Activated T-cell treated with anti-CD3 and anti-CD28 coated beads for 24 hours (primary cell): ENCODE results near the gene GRID1.

ENCODE experiments used
- DNase-seq: peaks from one replicate; pipeline ENCODE4 v3.0.0-alpha.2; 2020; ENCODE audit warnings: low read depth

The GRID1 gene

DNA sequence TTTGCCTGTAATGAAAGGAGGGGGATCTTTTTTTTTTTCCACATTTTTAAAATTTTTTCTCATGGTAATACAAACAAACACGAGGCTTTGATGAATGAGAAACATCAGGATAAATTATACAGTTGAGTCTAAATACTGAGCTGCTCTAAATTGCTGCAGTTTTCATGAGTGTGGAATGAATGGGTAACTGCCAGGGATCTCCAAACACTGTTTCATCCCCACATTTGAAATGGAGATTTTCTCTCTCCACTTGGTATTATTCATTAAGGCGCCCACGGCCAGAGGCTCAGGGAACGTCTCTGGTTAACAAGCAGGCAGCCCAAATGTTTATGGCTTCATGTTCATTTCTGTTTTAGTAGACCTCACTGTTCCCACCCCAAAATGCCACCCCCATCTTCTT is 717.1 kb downstream of the GRID1 start:
- DNase-seq: no peak

DNA sequence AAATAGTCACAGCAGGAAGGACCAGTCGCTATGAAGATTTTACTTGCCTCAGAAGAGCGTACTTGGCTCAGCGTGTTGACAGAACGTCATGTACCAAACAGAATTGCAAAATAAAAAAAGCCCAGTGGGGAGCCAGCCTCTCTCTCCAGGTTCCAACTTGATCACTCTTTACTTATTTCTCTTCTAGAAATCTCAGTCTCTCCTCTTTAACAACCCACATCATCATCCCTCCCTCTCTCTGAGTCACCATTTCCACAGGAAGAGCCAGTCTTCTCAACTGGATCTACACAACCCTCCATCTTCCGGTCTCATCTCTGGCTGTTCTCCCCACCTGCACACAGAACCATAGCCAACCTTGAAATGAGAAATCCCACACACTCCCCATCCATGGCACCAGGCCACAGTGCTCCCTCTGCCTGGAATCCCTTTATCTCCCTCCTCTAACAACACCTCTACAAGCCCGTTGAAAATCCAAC is 718.3 kb downstream of the GRID1 start:
- no peak for DNase-seq

DNA sequence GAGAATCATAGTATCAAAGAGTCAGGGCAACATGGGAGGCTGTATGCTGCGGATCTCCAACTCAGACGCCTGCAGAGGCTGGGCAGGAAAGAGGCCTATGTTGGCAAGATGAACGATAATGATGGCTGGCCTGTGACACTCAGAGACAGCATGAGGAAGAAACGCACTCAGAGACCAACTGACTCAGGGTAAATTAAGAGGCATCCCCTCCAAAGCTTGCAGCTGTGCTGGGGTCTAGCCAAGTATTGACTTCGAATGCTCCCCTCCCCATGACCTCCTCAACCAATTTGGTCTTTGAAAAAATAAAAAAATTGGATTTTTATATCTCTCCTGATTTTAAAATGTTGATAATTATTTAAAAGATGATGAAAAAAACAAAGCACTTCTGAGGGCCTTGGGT is 718.9 kb downstream of the GRID1 start:
- DNase-seq: no peak

DNA sequence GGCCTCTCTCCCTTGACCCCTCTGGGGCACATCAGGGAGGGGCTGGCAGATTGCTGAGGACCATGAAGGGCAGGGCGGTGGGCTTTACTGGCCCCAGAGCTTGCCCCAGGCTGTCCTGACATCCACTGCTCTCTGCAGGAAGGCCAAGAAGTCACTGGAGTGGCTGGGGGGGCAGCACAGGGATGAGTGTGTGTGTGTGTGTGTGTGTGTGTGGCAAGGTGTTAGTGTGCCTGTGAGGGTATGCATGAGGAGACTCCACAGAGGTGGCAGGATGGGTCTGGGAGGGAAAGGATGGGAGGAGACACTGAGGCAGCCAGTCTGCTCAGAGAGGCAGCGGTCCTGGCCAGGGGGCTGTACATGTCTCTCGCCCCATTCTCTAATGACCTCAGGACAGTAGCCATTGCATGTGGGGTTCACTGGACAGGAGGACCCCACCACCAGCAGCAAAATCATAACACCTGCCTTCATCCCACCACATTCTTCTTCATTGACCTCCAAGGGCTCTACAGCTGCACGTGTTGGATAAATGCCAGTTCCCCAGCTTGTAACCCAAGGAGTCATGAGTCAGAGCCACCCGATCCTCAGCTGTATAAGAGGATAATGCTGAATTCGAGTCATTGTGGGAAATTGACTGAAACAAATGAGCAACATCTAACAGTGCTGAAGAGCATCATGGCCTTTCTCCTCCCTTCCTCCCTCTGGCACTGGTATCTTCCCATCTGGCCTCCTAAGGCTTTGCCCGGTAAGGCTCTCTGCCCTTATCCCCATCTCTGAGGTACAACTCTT is 720.5 kb downstream of the GRID1 start:
- no peak for DNase-seq

DNA sequence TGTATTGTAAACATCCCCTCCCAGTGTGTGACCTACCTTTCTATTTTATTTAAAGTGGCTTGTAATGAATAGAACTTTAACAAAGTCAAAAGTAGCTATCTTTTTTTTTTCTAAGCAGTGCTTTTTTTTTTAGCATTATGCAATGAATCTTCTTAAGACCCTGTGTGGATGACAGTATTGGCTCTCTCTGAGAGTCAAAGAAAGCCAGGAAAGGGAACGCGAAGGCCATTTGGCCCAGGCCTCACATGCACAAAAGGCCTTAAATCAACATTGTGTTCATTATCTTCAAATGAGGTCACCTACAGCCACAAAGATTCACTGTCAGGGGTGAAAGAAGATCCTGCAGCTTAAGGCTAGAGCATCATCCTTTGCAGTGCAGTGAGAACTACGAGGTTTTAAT is 721.5 kb downstream of the GRID1 start:
- no peak for DNase-seq

DNA sequence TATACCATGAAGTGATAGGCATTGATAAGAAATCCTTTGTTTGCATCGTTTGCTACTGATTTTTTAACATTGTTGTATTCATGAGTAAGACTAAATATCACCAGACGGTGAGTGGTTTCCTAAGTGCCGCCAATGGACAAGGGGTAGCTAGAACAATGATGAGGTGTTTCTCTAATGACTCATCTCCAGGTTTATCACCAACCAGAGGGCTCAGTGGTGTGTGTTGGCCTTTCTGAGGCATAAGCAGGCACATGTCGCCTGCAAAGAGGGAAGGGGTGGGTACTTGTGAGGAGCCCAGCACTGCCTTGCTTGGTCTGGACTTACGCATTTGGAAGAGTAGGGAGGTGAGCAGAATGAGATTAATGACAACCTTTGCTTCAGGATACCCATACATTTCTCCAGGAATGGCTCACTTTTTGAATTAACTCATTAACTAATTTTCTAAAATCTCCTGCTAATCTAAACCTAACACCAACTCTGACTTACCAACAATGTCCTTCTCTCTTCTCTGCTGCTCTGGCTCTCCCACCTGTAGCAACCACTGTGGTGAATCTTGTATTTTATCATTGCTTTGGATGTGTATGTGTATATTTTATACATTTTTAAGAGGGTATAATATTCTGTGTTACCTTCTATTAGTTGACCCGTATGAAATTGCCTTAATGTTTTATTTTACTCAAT is 722.6 kb downstream of the GRID1 start:
- no peak for DNase-seq

DNA sequence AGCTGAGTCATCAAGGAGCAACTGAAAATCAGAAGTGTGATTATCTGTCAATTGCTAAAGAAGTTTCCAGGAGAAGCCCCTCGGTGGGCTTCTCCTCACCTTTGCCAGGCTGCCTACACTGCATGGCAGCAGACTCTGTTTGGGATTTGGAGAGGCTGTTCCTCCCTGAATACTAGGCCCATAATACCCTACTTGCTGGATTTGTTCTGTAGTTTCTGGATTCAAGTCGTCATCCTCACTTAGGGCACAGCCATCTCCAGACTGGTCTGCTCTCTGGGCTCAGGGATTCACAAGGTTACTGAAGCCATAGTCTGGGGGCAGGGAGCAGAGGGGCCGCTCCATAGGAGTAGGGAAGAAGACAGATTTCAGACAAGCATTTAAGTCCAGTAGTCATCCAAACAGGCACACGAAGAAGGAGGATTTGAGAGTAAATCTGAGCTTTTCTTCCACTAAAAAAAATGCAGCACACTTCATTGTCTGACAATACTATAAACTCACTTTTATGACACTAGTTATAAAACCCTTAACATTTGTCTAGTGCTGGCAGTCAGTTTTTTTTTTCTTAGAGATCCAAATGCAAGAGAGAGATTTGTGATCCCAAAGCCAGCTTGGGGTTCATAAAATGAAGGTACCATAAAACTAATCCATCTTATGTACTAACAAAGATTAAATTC is 723.3 kb downstream of the GRID1 start:
- no peak for DNase-seq

DNA sequence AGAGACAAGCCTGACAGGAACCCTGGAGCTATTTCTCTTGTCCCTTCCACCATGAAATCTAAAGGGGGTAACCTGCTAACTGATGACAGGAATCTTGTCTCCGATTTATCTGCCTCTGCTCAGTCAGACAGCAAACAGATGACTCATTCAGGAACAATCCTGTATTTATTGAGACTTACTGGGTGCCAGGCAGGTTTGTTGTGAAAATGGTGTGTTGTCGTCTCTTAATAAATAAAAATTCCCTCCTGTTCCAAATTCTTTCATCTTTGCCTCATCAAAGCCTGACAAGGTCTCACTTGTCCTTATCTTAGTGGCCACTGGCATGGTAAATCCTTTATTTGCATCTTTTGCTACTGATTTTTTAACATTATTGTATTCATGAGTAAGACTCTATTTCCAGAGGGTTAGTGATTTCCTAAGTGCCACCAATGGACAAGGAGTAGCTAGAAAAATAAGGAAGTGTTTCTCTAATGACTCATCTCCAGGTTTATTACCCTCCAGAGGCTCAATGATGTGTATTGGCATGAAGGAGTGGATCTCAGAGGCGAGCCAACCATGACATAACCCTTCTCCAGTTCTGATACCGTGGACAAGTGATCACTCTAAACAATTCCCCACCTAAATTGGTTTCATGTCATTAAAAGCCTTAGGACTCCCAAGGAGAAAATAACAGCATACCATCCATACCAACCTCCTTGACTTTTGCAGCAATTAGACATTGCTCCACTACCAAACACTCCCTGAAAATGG is 724.0 kb downstream of the GRID1 start:
- no peak for DNase-seq

DNA sequence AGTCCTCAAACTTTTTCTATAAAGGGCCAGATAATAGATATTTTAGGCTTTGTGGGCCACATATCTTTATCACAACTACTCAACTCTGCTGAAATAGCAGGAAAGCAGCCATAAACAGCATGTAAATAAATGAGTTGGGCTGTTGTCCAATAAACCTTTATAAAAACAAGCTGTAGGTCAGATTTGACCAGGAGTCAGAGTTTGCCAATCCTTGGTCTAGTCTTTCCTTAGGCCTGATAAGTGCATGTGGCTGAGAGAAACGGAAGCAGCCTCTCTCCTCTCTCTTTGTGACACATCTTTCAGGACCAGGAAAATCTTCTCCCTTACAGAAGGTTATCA is 724.5 kb downstream of the GRID1 start:
- no peak for DNase-seq

DNA sequence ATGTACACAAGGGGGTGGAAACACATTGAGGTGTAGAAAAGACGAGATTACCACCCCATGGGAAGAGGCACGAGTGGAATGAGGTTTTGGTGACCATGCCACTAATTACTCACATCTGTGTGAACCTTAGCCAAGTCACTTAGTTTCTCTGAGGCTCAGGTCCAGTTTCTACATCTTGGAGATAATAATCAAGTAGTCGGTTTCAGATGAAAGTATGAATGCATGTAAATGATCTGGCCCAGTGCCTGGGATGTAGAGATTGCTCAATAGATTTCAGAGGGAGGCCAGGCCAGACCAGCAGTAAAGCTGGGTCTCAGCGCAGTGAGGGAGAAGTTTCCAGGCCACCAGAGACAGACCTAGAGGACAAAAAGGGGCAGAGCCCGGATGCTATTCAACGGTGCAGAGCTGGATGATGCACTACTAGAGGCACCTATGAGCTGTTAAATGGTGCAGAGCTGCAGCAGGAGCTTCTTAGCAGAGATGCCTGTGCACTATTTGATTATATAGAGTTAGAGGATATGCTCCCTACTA is 725.1 kb downstream of the GRID1 start:
- no peak for DNase-seq

DNA sequence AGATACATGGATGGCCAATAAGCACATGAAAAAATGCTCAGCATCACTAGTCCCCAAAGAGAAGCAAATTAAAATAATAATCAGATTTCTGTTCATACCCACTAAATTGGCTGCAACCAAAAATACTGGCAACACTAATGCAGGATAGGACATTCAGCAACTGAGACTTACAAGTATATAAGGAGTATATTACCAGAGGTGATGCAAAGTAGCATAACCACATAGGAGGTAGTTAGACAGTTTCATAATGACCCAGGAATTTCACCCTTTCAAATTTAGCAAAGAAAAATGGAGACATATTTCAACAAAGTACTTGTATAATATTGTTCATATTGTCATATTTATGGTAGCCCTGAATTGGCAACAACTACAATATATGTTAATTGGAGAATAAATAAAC is 727.8 kb downstream of the GRID1 start:
- DNase-seq: no peak

DNA sequence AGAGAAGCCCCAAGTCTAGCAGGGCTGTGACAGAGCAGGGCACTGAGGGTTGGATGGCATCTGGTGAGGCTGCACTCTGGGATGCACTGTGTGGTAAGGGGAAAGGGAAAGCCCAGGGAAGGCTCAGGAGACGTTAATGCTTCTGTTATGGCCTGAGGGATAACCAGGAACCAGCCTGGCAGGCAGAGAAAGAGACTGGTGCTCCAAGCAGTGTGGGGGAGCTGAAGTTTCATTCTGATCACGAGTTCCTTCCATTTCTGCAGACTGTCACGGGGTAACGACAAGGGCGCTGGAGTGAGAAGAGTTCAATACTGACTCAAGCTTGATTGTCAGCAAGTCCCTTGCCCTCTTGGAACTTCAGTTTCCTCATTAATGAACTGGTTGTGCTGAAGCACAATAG is 730.9 kb downstream of the GRID1 start:
- no peak for DNase-seq

DNA sequence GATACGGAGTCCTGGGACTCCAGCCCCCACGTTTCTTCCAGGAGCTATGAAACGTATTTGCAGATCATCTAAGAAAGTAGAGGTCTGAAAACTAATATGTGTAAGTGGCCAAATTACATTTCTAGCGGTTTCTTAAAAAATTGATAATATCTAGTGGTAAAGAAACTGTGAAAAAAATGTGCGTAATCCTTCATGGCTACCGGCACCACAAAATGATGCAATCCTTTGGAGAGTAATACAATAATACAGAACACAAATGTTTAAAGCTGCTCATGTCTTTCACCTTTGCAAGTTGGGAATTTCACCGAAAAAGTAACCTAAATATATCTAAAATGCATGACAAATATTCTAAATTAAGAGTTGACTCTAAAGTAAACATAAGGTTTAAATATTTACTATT is 742.1 kb downstream of the GRID1 start:
- DNase-seq: no peak

DNA sequence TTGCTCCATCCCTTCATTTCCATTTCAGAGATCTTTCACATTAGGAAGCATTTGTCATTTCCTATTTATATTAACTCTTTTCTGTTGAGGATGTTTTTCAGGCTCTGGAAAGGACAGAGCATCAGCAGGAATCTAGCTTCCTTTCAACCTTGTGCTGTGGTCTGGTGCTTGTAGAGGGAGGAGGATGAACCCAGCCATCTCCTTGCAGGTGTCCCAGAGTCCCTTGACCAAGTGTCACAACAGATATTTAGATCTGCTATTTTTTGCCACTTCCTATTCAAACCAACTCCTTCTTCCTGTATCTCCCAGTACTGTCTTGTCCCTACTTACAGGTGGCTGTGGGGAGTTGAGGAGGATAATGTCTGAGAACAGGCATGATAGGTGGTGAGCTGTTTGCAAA is 742.8 kb downstream of the GRID1 start:
- no peak for DNase-seq

DNA sequence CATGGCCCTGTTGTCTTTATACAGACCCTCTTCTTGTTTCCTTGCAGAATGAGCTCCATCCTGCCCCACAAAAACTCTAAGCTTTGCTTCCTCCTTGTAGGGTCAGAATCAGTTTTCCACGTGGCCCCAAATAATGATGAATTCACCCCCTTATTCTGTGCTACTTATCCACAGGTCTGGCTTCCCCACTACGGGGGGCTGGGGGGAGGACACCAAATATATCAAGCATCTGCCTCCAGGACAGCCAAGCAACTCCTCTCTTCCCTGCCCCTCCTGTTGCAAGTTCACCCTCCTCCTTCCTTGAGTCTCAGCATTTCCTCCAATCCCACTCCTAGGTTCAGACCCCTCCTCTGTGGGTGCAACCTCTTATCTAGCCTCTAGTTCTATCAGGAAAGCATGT is 743.3 kb downstream of the GRID1 start:
- no peak for DNase-seq

DNA sequence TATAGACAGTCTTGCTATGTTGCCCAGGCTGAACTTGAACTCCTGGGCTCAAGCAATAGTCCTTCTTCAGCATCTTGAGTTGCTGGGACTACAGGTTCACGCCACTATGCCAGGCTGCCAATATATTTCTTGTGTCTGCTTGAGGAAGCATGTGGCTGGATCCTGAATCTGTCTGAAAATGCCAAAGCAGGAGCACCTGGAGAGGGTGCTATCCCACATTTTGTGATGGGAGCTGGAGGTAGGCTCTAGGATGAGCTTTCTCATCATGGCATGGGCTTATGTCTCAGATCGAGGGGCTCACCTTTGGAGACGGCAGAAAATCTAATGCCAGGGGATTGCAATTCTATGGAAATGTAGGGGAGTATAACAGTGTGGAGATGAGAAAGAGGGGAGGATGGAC is 744.2 kb downstream of the GRID1 start:
- no peak for DNase-seq

DNA sequence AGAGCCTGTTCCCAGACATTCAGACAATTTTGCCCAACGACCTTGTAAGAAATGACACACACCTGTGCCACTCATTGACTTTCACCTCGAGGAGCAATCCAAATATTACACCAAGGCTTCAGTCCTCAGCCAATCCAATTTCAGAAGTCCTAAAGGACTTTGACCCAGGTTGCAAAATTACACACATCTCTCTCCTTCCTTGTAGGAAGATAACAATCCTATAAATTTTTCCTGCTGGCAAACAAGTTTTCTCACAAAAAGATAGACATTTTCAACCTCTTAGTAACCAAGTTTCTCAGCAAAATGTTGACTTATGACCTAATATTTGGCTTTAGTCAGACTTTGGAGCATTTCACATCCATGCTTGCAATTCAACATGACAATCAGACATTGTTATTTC is 745.0 kb downstream of the GRID1 start:
- no peak for DNase-seq

DNA sequence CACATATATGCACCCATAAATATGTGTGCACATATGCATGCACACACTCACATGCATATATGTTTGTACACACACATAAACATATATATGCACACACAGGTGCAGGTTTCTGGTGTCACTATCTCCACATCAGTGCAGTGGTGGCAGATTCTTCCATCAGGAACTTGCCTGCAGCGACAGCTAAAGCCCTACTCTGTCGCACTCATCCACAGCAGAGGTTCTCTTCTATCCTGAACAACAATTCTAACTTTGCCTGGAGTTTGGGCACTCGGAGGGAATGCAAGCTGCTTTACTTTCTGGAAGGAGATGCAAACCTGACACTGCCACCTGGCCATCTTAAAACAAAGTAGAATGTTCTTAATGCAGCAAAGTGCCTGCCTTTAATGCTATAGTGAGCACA is 745.8 kb downstream of the GRID1 start:
- DNase-seq: no peak

DNA sequence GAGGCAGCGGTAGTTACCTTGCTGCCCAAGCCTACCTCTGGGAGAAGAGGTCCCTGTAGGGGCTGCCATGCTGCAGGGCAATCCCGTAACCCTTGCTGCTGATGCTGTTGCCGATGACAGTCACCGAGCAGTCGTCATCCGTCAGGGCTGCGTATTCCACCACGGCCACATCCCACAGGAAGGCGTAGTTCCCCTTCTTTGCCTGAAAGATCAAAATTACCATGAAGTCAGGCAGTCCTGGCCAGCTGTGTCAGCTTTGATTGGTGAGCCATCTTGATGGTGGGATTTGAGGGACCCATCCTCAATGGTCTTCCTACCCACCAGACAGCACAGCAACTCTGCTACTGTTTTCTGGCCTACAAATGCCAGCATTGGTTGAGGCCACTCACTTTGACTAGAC is 746.8 kb downstream of the GRID1 start:
- DNase-seq: no peak

DNA sequence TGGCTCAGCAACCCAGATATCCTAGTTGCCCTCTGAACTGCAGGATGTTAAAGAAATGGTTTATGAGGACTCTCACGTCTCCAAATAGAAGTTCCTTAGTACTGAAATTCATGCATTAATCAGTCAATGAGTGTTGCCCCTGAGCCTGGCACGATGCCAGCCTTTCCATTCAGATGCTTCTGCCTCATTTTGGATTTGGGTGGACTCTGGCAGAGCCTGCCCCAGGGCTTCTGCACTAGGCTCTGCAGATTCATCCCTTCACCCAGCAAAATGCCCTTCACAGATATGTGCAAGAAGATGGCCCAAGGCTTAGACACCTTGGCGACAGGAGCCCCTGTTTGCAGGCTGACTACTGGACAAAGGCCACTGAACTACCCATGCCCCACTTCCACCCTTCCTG is 747.8 kb downstream of the GRID1 start:
- no peak for DNase-seq

DNA sequence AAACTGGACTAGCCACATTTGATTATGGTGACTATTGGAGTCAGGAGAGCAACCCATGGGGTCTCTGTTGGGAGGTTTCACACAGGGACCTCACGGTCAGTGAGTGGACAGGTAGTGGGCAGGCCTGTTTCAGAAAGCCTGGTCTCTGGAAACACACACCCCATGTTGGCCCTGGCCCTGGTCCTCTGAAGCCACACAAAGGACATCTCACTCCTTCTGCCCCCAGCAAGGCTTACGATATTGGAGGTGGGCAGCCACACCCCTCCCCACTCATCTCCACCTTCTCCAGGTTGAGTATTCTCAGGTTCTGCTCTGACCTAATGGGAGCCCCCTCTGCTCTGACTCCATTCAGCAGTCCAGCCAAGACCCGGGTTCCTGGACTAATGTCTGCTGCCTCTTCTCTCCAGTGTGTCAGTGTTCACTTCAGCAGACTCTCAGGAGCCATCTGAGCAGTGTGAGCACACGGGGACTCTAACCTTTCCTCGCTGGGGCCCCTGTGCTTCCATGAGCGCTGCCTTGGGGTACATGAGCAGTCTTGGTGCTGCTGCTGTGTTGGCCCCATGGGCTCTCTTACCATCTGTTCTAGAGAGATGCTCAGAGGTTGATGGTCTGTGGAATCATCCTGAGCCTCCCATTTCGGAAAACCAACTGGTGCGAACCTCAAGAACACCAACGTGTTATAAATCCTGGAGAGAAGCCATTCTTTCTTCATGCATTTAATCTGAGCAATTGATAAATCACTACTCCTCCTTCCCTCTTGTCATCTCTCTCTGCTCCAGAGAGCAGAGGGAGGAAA is 748.6 kb downstream of the GRID1 start:
- no peak for DNase-seq

DNA sequence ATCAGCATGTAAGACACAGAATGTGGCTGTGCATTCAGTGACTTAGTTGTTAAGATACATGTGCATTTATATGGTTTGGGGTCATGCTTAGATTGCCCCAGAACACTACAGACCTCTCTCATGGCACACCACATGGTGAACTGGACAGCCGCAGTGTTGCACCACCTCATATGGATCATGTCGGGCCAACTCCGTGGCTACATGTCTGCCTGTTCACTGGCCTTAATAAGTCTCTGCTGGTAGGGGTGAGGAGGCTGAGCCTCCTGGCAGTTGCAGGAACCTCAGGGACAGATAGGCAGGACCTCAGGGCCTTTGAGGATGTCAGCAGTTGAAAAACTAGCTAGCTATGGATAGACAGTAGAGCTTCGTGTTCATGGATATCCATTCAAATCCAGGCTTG is 751.0 kb downstream of the GRID1 start:
- DNase-seq: no peak
